Loucy (cell line): Measurements from ENCODE around the gene TLCD5.

Experiments
- H2AFZ ChIP-seq: fragments of 200-600 bp; sonication (generic); 2 replicates; pipeline ENCODE4 v1.6.0; 2016; ENCODE audit warnings: antibody characterized with exemption, mild to moderate bottlenecking, low read length, moderate library complexity
- H3F3A ChIP-seq: fragments of 200-600 bp; 2 replicates; pipeline ENCODE4 v1.6.0; 2016; ENCODE audit warnings: antibody characterized with exemption, low read depth, mild to moderate bottlenecking
- H3K27me3 ChIP-seq: fragments of 200-600 bp; sonication (generic); 2 replicates; pipeline ENCODE4 v1.6.1; 2014; ENCODE audit warnings: low read length, mild to moderate bottlenecking; ENCODE audit not compliant: insufficient read depth, poor library complexity, severe bottlenecking
- H3K36me3 ChIP-seq: fragments of 200-600 bp; sonication (generic); 2 replicates; pipeline ENCODE4 v1.6.1; 2016; ENCODE audit warnings: low read length; ENCODE audit not compliant: insufficient read depth
- H3K4me1 ChIP-seq: fragments of 200-600 bp; sonication (generic); 2 replicates; pipeline ENCODE4 v1.5.1; 2014; ENCODE audit warnings: low read length, mild to moderate bottlenecking; ENCODE audit not compliant: insufficient read depth, poor library complexity, severe bottlenecking
- H3K4me2 ChIP-seq: fragments of 200-600 bp; sonication (generic); 2 replicates; pipeline ENCODE4 v1.6.0; 2014; ENCODE audit warnings: antibody characterized with exemption, low read length, low read depth, mild to moderate bottlenecking; ENCODE audit not compliant: poor library complexity, severe bottlenecking
- H3K4me3 ChIP-seq: fragments of 200-600 bp; sonication (generic); 2 replicates; pipeline ENCODE4 v1.5.1; 2014; ENCODE audit warnings: low read length, mild to moderate bottlenecking, mixed read lengths; ENCODE audit not compliant: poor library complexity, severe bottlenecking
- H3K79me2 ChIP-seq: fragments of 200-600 bp; sonication (generic); 2 replicates; pipeline ENCODE4 v1.6.1; 2014; ENCODE audit warnings: low read length; ENCODE audit not compliant: insufficient read depth
- H3K9ac ChIP-seq: fragments of 200-600 bp; sonication (generic); 2 replicates; pipeline ENCODE4 v1.6.0; 2014; ENCODE audit warnings: mild to moderate bottlenecking, low read depth, low read length, moderate library complexity; ENCODE audit not compliant: poor library complexity, severe bottlenecking
- H3K9me2 ChIP-seq: fragments of 200-600 bp; sonication (generic); replicated peaks from 2 replicates; pipeline ENCODE4 v1.6.1; 2016; ENCODE audit warnings: low read depth, low read length, mixed read lengths
- H3K9me3 ChIP-seq: fragments of 200-600 bp; sonication (generic); 2 replicates; pipeline ENCODE4 v1.6.1; 2014; ENCODE audit warnings: mild to moderate bottlenecking, antibody characterized with exemption, low read length, low read depth; ENCODE audit not compliant: insufficient read depth
- H4K20me1 ChIP-seq: fragments of 200-600 bp; sonication (generic); 2 replicates; pipeline ENCODE4 v1.6.0; 2014; ENCODE audit warnings: antibody characterized with exemption, low read length, mild to moderate bottlenecking; ENCODE audit not compliant: insufficient read depth, poor library complexity, severe bottlenecking
- CTCF ChIP-seq: fragments of 200-600 bp; sonication (generic); conservative IDR thresholded peaks from 2 replicates; pipeline ENCODE4 v1.5.1; 2014; ENCODE audit warnings: mild to moderate bottlenecking, antibody characterized with exemption, low read length
- EZH2phosphoT487 ChIP-seq: fragments of 200-600 bp; IDR thresholded peaks from 2 replicates; pipeline ENCODE4 v1.6.1; 2018; ENCODE audit warnings: antibody characterized with exemption, mild to moderate bottlenecking, moderate library complexity, borderline replicate concordance

Gene TLCD5

GRCh38 chr11:120334894-120335462, 9.9 kb downstream of the TLCD5 start:
- H3K79me2 ChIP-seq: no peaks in the 10 kb centered on the region

GRCh38 chr11:120335556-120335907, 10.4 kb downstream of the TLCD5 start:
- Histone ChIP-seq H3F3A (no peaks in the 10 kb centered on the region), H4K20me1 (no peaks in the 10 kb centered on the region), H3K9me2 (no peaks in the 10 kb centered on the region), H3K4me3 (no peak overlapping the region), H3K27me3 (peaks cover 56% of the 10 kb centered on the region), H3K4me2 (no peak overlapping the region), H3K79me2 (no peaks in the 10 kb centered on the region), H3K9ac (no peak overlapping the region), H3K36me3 (no peaks in the 10 kb centered on the region), H2AFZ (no peak overlapping the region), H3K4me1 (no peaks in the 10 kb centered on the region), H3K9me3 (no peaks in the 10 kb centered on the region)
- TF ChIP-seq CTCF: no peak
- TF ChIP-seq EZH2phosphoT487: no peak

More at GRCh38 chr11:120334894-120335462, 9.9 kb downstream of the TLCD5 start:
- no peaks in the 10 kb centered on the region for H3K36me3 ChIP-seq
- H2AFZ ChIP-seq: no peak overlapping the region
- peaks cover 52% of the 10 kb centered on the region for H3K27me3 ChIP-seq
- no peaks in the 10 kb centered on the region for H4K20me1 ChIP-seq
- no peaks in the 10 kb centered on the region for H3K4me1 ChIP-seq
- H3F3A ChIP-seq: no peaks in the 10 kb centered on the region
- no peak overlapping the region for H3K9ac ChIP-seq
- H3K4me2 ChIP-seq: no peak overlapping the region
- no peak overlapping the region for H3K4me3 ChIP-seq
- TF ChIP-seq CTCF (peak; percentile 60), EZH2phosphoT487 (no peak)
- no peaks in the 10 kb centered on the region for H3K9me2 ChIP-seq
- H3K9me3 ChIP-seq: no peaks in the 10 kb centered on the region

GRCh38 chr11:120335908-120336640, 11.0 kb downstream of the TLCD5 start, which contains the start of gene ARHGEF12:
ARHGEF12 (plus strand) TSS chr11:120336413; CDS start chr11:120337244, 831 bp downstream.
- Histone ChIP-seq H3F3A (no peaks in the 10 kb centered on the region), H3K4me1 (no peaks in the 10 kb centered on the region), H3K27me3 (peaks cover 56% of the 10 kb centered on the region), H3K9ac (no peak within 1 kb of the TSS), H3K79me2 (no peaks in the 10 kb centered on the region), H3K36me3 (no peaks in the 10 kb centered on the region), H3K4me2 (no peak within 1 kb of the TSS), H3K9me2 (no peaks in the 10 kb centered on the region), H4K20me1 (no peaks in the 10 kb centered on the region), H3K9me3 (no peaks in the 10 kb centered on the region), H2AFZ (no peak within 1 kb of the TSS), H3K4me3 (no peak within 1 kb of the TSS)
- TF ChIP-seq CTCF (no peak), EZH2phosphoT487 (no peak)
